HG03460 (cell line): ENCODE measurements around the gene FBXO21.

Experiments used
- ATAC-seq: cut with Tn5 transposase; IDR thresholded peaks from one replicate; pipeline ENCODE4 v1.9.1; 2021; ENCODE audit not compliant: unreplicated experiment

Gene FBXO21

GRCh38 chr12:117140397-117141096, 49.7 kb downstream of the FBXO21 start:
- no peak for ATAC-seq

- ATAC-seq, result no peak
Observed at GRCh38 chr12:117139025-117139717, 51.1 kb downstream of the FBXO21 start.

DNA sequence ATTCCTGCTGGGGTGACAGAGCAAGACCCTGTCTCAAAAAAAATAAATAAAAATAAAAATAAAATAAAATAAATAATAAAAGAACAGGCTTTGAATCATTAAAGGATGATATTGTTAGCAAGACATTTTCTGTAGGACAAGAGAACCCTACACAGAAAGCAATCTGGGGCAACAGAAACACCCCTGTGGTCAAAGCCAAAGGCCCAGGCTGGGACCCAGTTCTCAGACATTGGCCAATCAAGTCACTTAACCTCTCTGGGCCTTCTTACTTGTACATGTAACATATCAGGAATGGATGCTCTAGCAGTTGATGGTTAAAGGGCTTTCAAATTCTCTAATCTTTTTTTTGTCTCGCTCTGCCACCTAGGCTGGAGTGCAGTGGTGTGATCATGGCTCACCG, 55.5 kb downstream of the FBXO21 start:
- no peak for ATAC-seq

- ATAC-seq, result peak; percentile 52
Observed at GRCh38 chr12:117134059-117134458, 56.2 kb downstream of the FBXO21 start.

DNA sequence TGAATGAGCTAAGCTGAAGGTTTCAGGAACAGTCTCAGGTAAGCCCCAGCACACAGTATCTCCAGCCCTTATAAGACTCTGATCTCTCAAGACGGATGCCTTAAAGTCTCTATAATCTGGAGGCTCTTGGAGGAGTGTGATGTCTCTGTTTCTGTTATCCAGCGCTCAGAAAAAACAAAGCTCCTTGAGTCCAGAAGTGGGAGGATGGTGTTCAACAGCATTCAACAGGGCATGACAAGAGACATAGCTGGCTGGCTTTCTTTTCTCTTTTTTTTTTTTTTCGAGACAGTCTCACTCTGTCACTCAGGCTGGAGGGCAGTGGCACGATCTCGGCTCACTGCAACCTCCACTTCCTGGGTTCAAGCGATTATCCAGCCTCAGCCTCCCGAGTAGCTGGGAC, 59.5 kb downstream of the FBXO21 start:
- ATAC-seq, result no peak

GRCh38 chr12:117129391-117129790, 60.9 kb downstream of the FBXO21 start:
- no peak for ATAC-seq

GRCh38 chr12:117127933-117128823, 62.1 kb downstream of the FBXO21 start:
- no peak for ATAC-seq

DNA sequence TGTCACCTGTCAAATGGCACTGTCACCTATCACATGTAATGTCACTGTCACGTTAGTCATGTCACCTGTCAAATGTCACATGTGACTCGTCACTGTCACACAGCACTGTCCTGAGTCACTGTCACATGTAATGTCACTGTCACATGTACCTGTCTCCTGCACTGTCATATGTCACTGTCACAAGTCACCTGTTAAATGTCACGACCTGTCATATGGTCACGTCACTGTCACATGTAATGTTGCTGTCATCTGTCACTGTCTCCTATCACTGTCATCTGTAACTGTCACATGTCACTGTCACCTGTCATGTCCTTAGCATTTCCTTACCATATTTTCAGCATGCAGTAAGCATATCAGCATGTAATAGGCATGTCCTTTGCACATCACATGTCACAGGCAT, 63.9 kb downstream of the FBXO21 start:
- ATAC-seq, result no peak

DNA sequence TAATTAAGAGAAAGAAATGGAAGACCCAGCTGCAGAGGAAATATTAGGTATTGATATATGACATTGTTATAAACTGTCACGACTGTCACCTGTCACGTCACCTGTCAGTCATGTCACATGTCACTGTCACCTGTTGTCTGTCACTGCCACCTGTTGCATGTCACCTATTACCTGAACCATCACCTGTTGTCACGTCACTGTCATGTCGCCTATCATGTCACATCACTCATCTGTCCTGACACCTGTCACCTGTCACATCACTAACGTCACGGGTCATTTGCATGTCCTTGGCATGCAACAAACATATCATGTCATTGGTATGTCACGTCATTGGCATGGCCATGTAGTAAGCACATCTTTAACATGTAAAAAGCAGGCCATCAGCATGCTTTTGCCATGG, 64.5 kb downstream of the FBXO21 start:
- no peak for ATAC-seq

- no peak for ATAC-seq
Observed at GRCh38 chr12:117125272-117125613, 65.0 kb downstream of the FBXO21 start.

- no peak for ATAC-seq
Observed at GRCh38 chr12:117124421-117125271, 65.6 kb downstream of the FBXO21 start.

GRCh38 chr12:117121441-117121840, 68.8 kb downstream of the FBXO21 start:
- no peak for ATAC-seq

GRCh38 chr12:117120787-117121186, 69.5 kb downstream of the FBXO21 start:
- ATAC-seq, result no peak

DNA sequence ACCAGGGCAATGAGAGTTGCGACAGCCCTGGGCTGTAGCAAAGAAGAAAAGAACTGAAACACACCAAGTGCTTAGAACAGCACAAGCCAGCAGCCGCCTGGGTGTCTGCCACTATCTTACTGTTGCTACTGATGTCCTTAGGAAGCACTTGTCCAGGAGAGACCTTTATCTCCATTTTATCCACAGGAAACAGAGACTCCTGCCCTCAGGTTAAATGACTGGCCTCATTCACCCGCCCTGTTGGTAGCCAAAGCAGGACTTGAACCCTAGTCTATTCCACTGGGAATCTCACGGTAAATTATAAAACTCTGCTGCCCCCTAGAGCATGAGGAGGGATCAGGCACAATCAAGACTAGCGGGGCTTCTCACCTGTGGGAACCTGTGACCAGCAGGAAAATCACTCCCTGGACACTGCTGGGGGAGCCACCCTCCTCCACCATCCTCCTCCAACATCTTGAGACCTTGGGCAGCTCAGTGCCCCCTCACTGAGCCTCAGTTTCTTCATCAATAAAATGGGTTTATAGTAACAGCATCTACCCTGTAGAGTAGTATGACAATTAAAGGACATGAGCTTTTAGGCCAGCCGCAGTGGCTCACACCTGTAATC, 70.6 kb downstream of the FBXO21 start:
- no peak for ATAC-seq

DNA sequence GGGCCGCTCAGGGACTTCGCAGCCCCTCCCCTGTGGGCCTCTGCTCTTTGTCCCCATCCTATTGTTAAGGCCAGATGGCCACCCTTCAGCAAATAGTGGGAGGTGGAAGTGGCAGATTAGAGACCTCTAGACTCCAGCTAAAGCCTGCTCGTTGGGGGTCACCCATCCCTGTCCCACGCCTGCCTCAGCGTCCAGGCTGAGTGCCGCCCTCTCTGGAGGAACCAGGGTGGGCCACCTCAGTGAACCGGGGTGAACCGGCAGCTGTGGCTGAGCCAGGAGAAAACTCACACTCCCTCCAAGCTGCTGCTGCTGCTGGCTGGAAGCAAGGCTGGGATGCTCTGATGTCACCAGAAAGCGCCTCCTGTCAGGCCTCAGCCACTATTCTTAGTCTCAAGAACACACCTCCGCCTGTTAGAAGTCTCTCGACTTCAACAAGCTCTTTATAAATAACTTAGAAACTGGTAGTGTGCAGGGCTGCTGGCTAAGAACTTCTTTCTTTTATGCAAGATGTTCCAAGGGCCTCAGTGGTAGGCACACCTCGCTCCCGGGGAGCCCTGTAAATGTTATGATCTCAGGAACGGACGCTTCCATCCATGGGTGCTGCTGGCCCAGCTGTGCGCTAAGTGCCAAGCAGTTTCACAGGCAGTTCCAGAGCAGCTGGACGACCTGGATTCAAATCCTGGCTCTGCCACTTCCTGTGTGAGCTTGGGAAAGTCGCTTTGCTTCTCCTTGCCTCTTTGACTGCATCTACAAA, 71.3 kb downstream of the FBXO21 start:
- no peak for ATAC-seq

- no peak for ATAC-seq
Observed at GRCh38 chr12:117114784-117115183, 75.5 kb downstream of the FBXO21 start.

DNA sequence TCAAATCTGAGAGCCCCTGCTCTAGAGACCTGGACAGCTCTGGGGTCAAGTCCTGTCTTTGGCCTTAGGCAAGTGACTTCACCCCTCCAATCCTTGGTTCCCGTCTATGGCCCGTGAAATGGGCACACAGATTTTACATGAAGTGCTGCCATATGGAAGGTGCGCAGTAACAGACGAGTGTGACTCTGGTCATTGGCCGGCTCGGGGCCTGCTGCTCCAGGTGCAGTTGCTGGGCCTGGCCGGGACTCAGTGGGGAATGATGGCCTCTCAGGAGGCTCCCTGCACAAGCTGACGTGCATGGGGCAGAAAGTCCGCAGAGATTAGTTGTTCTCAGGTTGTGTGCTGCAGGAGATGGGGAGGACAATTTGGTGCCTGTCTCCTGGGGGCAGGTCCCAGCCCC, 77.0 kb downstream of the FBXO21 start:
- ATAC-seq, result no peak

DNA sequence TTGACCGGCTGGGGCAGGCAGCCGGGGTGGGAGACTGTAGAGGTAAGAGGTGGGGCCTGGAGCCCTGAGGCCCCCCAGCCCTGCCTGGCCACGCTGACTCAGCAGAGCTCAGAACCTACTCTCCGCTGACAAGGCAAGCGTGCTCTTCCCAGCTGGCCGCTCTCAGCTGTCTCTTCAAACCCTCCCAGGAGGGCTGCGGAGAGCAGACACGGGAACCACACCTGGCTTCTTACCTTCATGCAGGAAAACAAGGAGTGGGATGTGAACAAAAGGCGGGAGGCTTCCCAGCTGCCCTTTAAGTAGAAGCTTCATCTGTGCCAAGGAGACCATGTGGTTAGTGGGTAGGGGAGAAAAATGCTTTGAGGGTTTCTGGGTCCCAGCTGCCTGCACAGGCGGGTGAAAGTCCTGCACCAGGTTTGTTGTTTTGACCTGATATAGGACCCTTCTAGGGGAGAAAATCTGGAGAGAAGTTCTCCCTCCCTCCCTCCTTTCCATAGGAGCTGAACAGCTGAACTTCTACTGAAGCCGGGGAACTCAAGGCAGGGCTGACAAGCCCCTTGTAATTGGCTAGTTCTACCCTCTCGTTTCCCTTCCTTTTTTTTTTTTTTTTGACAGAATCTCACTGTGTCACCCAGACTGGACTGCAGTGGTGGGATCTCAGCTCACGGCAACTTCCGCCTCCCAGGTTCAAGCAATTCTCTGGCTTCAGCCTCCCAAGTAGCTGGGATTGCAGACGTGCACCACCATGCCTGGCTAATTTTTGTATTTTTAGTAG, 78.3 kb downstream of the FBXO21 start:
- ATAC-seq, result no peak

DNA sequence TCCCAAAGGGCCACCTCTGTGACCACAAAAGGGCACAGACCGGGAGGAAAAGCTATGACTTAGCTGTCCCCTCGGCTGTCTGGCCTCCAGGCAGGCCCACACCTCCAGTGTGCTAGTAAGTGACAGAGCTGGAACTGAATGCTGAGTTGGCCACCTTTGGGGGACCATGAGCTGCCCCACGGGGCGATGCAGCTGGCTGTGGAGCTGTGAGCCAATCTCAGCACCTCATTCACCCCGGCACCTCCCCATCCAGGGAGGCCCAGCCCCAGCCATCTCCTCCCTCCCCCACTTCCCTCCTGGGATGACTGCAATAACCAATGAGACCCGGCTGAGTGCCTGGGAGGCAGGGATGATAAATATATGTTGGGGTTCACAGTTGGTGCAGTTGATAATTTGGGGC, 78.9 kb downstream of the FBXO21 start:
- ATAC-seq, result no peak
